ENCODE data around the gene DEDD.
"Not testable (repeated sequence)": the region's sequence is repeated elsewhere in the genome, so short reads cannot be mapped to it uniquely, and the experiment has no call there.

The DEDD gene

DNA sequence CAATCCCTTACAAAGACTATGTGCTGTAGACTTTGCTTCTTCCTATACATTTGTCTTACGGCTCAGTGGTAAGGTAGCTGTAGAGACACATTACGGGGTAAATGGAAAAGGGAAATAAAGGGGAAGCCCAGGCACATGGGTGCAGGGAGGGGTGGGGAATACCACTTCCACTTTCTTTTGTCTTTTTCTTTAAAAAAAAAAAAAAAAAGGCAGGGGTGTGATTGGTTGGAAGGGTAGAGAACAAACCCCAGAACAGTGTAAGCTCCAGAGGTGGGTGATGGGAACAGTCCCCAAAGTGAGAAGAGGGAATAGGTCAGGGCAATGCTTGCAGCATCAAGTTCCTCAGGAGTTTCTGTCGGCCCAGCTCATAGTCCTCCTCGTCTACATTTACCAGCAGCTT lies 10.6 kb downstream of the DEDD start:
- no peak for DNase-seq

DNA sequence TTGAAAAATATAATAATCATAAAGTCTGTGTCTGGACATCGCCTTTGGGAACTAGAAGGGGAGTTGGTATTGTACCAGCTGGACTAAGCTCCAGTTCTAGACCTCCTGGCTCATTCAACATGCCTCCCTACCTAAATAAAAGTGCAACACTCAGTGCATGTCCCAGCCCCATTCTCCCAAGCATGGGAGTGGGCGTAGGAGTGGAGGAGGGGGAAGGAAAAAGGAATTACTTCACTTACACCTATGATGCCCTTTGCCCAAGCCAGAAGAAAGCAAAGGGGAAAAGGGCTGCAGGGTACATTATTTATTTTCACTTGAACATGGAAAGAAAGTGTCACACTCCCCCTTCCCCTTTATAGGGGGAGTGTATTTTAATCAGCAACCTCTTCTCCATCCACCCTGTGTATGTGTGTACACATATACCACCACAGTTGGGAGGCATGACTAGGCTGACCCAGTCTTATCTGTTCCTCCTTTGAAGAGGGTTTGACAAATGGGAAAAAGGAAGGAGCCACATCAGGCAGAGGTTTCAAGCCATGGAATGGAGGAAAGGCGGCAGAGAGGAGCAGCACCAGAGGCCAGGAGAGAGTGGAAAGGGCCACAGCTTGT lies 11.3 kb downstream of the DEDD start:
- no peak for DNase-seq

DNA sequence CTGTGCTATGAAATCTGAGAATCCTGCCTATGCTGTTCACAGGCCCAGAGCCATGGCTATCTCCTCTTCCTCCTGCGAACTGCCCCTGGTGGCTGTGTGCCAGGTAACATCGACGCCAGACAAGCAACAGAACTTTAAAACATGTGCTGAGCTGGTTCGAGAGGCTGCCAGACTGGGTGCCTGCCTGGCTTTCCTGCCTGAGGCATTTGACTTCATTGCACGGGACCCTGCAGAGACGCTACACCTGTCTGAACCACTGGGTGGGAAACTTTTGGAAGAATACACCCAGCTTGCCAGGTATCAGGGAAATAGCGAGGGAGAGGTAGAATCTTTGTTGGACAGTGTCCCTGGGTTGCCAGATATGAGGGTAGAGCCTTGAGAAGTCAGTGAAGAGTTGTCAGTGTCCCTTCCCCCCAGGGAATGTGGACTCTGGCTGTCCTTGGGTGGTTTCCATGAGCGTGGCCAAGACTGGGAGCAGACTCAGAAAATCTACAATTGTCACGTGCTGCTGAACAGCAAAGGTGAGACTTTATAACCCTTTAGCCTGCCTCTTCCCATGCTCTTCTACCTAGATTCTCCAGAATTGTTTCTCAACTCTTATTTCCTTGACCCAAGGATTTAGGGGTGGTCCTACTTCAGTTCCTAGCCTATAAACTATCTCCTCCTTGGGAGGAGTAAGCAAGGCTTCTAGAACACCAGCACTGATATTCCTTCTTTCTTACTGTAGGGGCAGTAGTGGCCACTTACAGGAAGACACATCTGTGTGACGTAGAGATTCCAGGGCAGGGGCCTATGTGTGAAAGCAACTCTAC lies 13.2 kb downstream of the DEDD start:
- DNase-seq: no peak

DNA sequence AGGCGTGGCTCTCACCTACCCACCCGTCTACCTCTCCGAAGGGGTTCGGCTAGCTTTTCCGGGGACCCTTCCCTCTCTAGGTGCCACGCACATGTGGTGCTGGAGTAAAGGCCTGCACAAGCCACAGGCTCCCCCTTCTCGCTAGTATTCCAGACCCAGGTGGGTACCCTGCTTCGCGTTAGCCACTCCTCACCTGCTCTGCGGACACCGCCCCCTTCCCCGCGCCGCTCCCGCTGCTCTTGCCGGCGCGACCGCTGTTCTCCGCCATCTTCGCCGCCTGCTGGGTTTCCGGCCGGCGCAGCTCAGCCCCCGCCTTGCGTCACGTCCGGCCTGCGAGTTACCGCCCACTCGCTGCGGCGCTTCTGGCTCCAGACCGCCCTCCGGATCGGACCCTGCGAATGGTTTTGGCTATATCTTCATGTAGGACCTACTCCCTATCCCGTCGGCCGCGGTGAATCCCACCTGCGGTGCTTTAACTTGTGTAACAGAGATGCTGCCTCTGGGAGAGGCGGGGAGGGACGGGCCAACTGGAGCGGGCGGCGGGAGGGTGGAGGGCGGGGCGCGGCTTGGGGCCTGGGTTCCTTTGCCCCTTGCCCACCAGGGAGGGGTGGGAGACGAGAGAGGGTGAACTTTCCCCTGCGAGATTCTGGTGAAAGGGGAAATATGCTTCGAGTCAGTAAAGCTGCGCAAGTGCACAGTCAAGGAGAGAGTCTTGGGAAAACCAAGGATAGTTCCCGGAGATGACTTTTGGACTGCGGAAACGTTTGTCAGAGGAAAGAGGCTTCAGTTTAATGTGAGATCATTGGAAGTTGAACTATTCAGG lies 14.5 kb downstream of the DEDD start, which contains the start of the genes NIT1 and PFDN2:
Gene NIT1 (plus strand): TSS at position 347 of the 823 bp plus-strand sequence. CDS start 72 bp downstream, at position 419.
Gene PFDN2 (minus strand): TSS at position 279 of the 823 bp plus-strand sequence. CDS start 11 bp downstream, at position 268.
- DNase-seq: peak; percentile 83

DNA sequence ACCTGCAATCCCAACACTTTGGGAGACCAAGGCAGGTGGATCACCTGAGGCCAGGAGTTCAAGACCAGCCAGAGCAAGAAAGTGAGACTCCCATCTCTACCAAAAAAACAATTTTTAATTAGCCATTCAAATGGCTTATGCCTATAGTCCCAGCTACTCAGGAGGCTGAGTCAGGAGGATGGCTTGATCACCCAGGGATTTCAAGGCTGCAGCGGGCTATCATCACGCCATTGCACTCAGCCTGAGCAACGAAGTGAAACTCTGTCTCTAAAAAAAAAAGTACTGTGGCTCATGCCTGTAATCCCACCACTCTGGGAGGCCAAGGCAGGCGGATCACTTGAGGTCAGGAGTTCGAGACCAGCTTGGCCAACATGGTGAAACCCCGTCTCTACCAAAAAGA lies 16.5 kb downstream of the DEDD start:
- not testable (repeated sequence) for DNase-seq

DNA sequence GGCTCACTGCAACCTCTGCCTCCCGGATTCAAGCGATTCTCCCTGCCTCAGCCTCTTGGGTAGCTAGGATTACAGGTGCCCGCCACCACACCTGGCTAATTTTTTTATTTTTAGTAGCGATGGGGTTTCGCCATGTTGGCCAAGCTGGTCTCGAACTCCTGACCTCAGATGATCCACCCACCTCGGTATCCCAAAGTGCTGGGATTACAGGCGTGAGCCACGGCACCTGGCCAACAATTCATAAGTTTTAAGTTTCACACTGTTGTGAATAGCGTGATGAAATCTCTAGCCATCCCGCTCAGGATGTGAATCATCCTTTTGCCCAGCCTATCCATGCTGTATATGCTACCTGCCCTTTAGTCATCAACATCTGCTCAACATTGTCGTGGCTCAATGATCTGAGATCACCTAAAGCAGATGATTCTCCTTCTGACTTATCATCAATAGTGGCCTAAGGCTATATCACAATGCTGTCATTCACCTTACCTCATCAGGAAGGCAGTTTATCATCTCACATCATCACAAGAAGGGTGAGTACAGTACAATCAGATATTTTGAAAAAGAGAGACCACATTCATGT lies 17.2 kb downstream of the DEDD start:
- no peak for DNase-seq

DNA sequence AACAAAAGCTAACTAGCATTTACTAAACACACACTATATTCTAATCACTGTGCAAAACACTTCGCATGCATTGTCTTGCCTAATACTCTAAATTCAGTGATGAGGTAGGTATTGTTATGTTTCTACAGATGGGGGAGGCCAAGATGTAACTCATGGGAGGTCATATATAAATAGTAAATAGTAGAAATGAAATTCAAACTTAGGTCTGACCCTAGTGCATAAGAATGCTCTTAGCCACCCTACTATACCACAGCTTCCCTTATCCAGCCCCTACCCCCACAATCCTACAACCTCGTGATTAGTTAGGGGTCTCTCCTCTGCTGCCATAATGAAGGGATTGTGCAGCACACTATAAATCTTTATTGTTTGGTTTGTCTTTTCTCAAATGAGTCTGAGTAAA lies 17.9 kb downstream of the DEDD start:
- no peak for DNase-seq

DNA sequence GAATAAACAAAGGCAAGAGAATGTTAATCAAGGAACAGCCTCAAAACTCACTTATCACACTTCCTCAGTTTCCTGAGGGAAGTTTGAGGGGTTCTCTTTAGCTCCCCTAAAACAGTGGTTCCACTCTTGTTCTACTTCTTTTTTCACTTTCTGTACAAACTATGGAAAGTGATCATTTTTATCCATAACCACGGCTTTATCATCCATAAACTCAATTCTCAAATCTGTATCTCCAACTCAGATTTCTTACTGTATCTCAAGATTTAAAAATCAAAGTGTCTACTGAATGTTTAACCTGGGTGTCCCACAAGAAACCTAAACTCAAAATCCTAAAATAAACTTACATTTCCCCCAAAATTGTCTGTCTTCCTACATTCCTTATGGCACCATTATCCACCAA lies 18.6 kb downstream of the DEDD start:
- DNase-seq: no peak

DNA sequence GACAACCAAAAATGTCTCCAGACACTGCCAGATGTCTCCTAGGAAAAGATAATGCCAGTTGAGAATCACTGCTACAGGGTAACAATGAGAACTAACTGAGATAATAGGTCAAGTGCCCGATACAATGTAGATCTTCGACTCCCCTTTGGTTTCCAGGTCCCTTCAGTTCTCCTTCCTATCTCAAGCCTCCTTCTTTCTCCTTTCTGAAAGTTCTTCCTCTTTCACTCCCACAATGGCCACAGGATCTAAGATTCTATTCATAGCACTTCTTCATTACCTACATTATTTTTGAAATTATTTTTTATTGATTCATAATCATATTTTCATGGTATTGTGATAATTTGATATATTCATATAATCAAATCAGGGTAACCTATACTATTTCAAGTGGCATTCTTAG lies 20.9 kb downstream of the DEDD start:
- no peak for DNase-seq

DNA sequence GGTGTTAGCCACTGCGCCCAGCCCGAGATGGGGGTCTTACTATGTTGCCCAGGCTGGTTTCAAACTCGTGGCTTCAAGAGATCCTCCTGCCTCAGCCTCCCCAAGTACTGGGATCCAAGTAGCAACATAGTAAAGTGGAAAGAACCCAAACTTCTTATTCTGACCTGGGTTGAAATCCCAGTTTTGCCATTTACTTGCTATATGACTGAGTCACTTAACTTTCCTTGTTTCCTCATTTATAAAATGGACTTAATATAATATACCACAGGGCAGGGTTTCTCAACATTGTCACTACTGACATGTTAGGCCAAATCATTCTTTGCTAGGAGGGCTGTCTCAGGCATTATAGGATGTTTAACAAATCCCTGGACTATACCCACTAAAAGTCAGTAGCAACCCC lies 21.4 kb downstream of the DEDD start:
- DNase-seq: no peak

DNA sequence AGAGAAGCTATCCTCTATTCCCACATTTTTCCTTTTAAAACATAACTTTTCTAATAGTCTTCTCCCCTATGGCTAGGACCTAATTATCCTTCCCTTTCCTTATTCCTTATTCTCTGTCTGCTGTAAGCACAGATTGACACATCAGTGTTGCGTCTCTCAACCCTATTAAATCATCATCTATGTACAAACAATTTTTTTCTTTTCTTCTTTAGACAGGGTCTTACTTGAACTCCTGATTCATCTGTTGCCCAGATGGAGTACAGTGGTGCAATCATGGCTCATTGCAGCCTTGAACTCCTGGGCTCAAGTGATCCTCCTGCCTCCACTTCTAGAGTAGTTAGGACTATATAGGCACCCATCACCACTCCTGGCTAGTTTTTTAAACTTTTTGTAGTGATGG lies 26.0 kb downstream of the DEDD start:
- DNase-seq: no peak

DNA sequence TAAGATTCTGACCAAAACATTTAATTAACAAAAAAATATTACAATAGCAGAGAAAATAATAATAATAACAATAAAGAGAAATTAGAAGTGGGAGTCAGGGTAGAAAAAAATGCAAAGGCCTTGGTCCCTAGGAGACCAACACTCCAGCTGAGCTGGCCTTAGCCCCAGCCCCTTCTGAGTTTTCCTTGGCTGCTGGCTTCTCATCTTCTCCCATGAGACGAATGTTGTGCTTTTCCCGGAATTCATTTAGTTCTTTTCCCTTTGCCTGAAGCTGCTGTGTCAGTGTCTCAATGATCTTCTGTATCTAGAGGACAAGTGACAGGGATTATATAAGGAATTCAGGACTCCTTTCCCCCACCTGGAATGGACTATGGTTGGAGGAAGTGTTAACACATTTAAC lies 31.9 kb downstream of the DEDD start:
- DNase-seq: no peak

DNA sequence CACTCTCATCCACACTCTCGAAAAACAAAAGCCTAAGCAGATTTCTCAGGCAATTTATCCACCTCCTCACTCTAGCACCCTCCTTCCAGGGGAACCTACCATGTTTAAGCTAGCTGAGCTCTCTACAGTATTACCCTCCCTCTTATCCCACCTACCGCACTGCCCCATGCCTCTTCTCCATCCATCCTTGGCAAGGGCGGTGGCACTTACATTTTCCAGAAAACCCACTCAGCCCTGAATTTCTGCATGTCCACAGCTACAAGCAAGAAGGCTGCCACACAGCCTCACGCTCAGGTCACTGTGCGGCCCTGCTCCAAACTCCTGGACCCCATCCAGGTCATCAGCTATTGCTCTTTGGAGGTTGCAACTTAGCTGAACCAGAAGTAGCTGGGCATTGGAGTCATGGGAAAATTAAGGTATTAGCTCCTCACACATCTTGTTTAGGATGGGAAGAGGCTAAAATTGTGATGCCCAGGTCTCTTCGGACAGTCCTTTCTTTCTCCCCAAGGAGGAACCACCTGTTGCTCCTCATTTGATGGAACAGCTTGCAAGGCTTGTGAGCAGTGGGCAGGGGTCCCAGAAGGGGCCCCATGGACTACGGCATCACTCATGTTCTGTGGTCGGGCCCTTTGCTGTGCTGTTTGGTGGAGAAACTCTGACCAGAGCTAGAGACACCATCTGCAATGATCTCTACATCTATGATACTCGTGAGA lies 33.2 kb downstream of the DEDD start:
- no peak for DNase-seq

DNA sequence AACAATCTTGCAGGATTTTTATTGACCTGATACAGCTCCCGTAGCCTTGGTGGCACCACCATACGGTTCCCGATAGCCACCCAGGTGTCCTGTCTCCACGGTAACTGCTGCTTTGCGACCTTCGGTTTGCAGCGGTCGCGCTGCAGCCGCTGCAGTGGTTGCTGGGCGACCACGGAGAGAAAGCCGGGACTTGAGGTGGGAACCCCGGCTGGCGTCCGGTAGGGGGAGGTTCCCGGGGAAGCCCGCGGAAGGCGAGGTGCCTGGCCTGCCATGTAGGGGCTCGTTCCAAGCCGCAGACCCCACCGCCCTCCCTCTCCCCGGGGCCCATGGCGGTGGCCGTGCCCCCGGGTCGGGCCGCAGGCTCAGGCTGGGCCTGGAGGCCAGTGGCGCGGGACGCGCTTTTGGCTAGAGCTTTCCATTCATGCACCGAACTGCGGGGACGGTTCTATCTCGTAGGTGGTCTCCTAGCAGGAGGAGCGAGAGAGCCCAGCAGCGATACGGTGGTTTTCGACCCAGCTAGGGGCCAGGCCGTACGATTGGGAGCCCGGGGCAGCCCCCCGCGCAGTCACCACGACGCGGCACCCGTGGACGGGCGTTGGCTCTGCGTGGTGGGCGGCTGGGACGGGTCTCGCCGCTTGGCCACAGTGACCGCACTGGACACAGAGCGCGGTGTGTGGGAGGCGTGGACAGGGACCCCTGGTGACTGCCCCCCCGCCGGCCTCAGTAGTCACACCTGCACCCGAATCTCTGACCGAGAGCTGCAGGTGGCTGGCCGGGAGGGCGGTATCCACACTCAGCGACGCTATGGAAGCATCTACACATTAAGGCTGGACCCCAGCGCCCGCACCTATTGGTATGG lies 34.0 kb downstream of the DEDD start, which contains the start of gene KLHDC9:
Gene KLHDC9 (plus strand): TSS at position 152 of the 859 bp plus-strand sequence. CDS start 175 bp downstream, at position 327.
- peak; percentile 90 for DNase-seq

DNA sequence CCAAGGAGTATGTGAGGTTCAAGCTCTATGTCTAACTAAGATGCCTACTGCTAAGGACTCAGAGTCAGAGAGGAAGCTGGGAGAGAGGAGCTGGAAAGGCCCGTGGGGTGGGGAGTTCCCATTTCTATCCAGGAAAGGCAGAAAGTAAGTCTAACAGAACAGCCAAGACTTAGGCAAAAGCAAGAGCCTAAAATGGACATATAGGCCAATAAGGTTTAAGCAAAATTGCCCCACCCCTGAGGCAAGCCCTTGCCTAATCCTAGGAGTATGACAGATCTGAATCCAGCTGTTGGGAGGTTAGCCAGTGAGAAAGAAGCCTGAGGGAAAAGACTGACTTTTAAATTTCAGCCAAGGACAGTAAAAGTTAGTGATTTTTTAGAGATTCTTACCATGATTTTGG lies 35.9 kb downstream of the DEDD start:
- no peak for DNase-seq

DNA sequence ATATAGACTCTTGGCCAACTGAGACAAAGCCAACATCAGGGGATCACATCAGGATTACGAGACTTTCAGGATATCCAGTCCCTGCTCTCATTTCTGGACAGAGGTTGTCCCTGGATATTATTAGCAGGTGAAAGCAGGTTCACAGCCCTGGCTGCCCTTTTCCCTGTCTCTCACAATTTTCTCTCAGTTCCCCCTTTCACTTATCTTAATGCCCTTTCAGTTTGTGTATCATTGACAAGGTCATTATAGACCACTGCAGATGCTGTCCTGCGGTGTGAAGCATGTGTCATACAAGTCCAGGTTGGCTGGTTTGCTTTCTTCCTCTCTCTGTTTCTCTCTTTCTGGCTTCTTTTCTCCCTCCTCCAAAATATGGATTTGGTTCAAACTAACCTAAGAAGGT lies 36.5 kb downstream of the DEDD start:
- DNase-seq: no peak

DNA sequence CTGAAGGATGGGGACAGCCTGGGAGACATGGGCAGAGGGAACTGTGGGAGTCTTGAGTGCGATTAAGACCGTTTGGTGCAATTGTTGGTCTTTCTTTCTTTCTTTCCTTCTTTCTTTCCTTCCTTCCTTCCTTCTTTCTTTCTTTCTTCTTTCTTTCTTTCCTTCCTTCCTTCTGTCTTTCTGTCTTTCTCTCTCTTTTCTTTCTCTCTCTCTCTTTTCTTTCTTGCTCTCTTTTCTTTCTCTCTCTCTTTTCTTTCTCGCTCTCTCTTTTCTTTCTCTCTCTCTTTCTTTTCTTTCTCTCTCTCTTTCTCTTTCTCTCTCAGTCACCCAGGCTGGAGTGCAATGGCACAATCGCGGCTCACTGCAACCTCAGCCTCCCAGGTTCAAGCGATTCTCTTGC lies 37.2 kb downstream of the DEDD start:
- no peak for DNase-seq

DNA sequence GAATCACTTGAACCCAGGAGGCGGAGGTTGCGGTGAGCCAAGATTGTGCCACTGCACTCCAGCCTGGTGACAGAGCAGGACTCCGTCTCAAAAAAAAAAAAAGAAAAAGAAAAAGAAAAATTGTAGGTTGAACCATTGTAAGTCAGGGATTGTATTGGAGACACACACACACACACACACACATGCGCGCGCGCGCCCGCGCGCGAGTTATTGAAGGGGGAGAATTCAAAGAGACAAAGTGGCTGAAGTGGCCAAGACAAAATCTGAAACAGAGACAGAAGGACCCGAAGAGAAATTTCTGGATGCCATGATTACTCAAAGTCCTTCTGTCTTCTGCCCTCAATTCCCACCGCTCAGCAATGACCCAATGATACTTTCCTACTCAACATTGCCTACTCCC lies 38.0 kb downstream of the DEDD start:
- DNase-seq: no peak

DNA sequence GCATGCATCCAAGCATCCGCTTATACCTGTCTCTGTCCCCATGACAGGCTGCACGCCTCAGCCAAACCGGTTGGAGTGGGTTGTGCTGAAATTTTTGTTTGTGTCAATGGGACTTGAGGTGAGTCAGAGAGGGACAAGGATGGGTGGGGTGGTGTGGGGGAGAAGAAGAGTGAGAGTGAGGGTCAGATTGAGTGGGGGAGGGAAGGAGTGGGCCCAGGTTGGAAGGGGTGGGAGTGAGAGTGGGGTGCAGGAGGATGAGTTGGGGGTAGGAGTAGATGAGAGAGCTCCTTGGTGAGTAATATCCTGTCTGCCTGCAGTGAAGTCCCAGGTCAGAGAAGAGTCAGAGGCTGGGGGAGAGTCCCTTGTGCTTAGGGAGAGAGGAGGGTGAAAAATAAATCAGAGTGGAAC lies 39.8 kb downstream of the DEDD start:
- DNase-seq: no peak

DNA sequence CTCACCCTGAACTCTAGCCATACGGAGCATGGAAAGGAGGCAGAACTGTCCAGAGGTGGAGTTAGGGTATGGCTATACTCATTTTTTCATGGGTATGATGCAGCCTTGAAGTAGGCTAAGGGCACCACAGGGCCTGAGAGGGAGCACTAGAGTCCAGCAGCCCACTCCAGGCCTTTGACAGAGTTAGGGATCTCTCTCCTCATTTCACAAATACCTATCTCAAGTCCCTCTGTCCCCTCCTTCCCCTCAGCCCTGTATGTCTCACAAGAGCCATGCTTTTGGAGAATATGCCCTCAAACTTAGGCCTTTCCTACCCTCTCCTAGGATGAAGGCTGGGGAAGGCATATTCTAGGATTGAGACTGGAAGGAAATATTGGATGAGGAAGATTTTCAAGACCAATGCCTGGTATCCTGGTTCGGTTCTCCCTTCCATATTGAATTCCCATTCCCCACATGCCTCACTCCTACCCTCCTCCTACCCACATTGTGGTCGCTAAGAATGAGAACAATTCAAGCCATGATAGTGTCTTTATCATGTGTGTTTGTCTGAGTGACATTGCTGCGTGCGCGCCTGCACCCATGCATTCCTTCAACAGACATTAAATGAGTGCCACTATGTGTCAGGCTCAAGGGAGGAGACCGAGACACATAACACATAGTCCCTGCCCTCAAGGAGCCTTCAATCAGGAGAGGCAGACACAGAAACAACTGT lies 40.5 kb downstream of the DEDD start:
- DNase-seq: no peak

DNA sequence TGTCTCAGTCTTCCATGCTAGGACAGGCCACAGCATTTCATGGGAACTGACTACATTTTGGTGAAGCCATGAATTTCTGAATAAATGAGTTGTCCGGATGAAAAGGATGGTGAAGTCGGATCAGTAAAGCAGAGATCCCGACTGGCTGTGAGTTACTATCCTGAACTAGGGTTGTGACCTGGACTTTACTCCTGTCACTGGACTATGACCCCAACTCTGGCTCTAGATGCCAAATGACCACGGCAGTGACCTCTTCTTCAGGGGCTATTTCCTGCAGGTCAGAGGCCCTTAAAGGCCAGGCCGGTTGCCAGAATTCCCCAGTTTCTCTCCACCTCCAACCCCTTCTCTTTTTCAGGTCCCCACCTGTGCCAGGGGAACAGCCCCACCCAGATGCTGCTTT lies 41.4 kb downstream of the DEDD start:
- DNase-seq: no peak
